ENCODE results near the gene TMEM196. TPM values are rescaled to one million over a fixed set of nuclear protein-coding genes. Genes with fewer than 3 reads are reported as not detected.

Gene TMEM196
- total RNA-seq (2014; rRNA removed; shearing (Covaris generic)), result 0.04 and 0.21 TPM in 2 replicates

DNA sequence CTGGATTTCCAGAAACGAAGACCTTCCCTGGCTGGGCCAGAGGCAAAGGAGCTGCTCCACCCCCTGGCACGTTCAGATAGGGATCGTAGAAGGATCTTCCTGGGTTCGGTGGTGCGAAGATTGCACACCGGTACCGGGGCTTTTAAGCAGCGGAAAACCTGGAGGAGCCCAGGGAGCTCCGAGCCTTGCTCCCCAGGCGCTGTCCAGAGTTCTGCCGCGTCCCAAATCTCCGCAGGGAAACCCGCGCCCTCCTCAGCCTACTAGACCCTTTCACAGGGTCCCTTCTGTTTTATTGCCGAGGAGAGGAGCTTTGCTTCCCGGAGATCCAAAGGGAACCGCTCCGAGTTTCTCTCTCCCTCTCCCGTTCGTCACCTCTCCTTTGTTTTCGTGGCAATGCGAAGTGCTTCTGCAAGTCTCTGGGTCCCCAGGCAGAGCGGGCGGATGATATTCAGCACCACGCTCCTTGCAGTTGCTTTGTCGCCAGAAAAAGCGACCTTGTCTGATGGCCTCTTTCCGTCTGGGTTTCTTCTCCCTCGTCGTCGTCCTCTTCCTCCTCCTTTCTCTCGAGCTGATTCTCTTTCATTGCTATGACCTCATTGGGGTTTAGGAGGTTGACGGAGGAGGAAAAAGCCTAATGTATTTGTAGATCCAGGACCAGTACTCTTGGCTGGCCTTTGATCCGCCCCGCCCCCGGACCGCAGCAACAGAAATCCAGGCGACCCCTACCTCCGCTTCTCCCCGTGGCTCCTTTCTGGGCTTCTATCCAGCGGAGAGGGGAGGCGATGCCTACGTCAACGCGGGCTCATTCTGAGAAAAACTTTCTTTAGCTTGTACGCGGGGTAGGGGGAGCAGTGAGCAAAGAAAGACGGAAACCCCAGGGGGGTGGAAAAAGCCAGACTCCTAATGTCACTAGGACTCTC lies at the start of gene TMEM196:
TSS of gene TMEM196 (minus strand) at position 777 of the 920 bp plus-strand sequence. CDS start 921 bp downstream, outside the sequence.
- DNase-seq, result peak; percentile 45
- H3K36me3 ChIP-seq (replicated peaks; ENCODE audit: control insufficient read depth, insufficient read depth, low read length), result no peaks in the 10 kb centered on the region
- peaks cover 30% of the 10 kb centered on the region for H3K27me3 ChIP-seq (ENCODE audit: control insufficient read depth, insufficient read depth, low read length)
- peak within 1 kb of the TSS; percentile 39 for H3K4me3 ChIP-seq (ENCODE audit: insufficient read depth, low read depth, low read length)

GRCh38 chr7:19816128-19816527 lies 42.7 kb upstream of the TMEM196 start:
- H3K4me3 ChIP-seq (ENCODE audit: insufficient read depth, low read depth, low read length), result no peak overlapping the region
- no peaks in the 10 kb centered on the region for H3K36me3 ChIP-seq (replicated peaks; ENCODE audit: control insufficient read depth, insufficient read depth, low read length)
- H3K27me3 ChIP-seq (ENCODE audit: control insufficient read depth, insufficient read depth, low read length), result no peaks in the 10 kb centered on the region
- no peak for DNase-seq

GRCh38 chr7:19815546-19815945 lies 42.1 kb upstream of the TMEM196 start:
- no peak for DNase-seq
- H3K4me3 ChIP-seq (ENCODE audit: insufficient read depth, low read depth, low read length), result no peak overlapping the region
- H3K27me3 ChIP-seq (ENCODE audit: control insufficient read depth, insufficient read depth, low read length), result no peaks in the 10 kb centered on the region
- no peaks in the 10 kb centered on the region for H3K36me3 ChIP-seq (replicated peaks; ENCODE audit: control insufficient read depth, insufficient read depth, low read length)

- Histone ChIP-seq H3K4me3 (ENCODE audit: insufficient read depth, low read depth, low read length) (no peak overlapping the region), H3K36me3 (replicated peaks; ENCODE audit: control insufficient read depth, insufficient read depth, low read length) (no peaks in the 10 kb centered on the region), H3K27me3 (ENCODE audit: control insufficient read depth, insufficient read depth, low read length) (no peaks in the 10 kb centered on the region)
- no peak for DNase-seq
Measured at GRCh38 chr7:19814776-19815175, 41.4 kb upstream of the TMEM196 start.

- Histone ChIP-seq H3K4me3 (ENCODE audit: insufficient read depth, low read depth, low read length) (no peak overlapping the region), H3K27me3 (ENCODE audit: control insufficient read depth, insufficient read depth, low read length) (no peaks in the 10 kb centered on the region), H3K36me3 (replicated peaks; ENCODE audit: control insufficient read depth, insufficient read depth, low read length) (no peaks in the 10 kb centered on the region)
- no peak for DNase-seq
Measured at GRCh38 chr7:19811386-19811785, 38.0 kb upstream of the TMEM196 start.

- no peaks in the 10 kb centered on the region for H3K27me3 ChIP-seq (ENCODE audit: control insufficient read depth, insufficient read depth, low read length)
- DNase-seq, result no peak
- no peak overlapping the region for H3K4me3 ChIP-seq (ENCODE audit: insufficient read depth, low read depth, low read length)
- H3K36me3 ChIP-seq (replicated peaks; ENCODE audit: control insufficient read depth, insufficient read depth, low read length), result no peaks in the 10 kb centered on the region
Measured at GRCh38 chr7:19798986-19799385, 25.6 kb upstream of the TMEM196 start.

- DNase-seq, result no peak
- Histone ChIP-seq H3K36me3 (replicated peaks; ENCODE audit: control insufficient read depth, insufficient read depth, low read length) (no peaks in the 10 kb centered on the region), H3K27me3 (ENCODE audit: control insufficient read depth, insufficient read depth, low read length) (no peaks in the 10 kb centered on the region), H3K4me3 (ENCODE audit: insufficient read depth, low read depth, low read length) (no peak overlapping the region)
Measured at GRCh38 chr7:19783541-19783940, 10.1 kb upstream of the TMEM196 start.

- H3K4me3 ChIP-seq (ENCODE audit: insufficient read depth, low read depth, low read length), result no peak overlapping the region
- no peak for DNase-seq
- no peaks in the 10 kb centered on the region for H3K36me3 ChIP-seq (replicated peaks; ENCODE audit: control insufficient read depth, insufficient read depth, low read length)
- peaks cover 22% of the 10 kb centered on the region for H3K27me3 ChIP-seq (ENCODE audit: control insufficient read depth, insufficient read depth, low read length)
Measured at GRCh38 chr7:19776981-19777380, 3.6 kb upstream of the TMEM196 start.

DNA sequence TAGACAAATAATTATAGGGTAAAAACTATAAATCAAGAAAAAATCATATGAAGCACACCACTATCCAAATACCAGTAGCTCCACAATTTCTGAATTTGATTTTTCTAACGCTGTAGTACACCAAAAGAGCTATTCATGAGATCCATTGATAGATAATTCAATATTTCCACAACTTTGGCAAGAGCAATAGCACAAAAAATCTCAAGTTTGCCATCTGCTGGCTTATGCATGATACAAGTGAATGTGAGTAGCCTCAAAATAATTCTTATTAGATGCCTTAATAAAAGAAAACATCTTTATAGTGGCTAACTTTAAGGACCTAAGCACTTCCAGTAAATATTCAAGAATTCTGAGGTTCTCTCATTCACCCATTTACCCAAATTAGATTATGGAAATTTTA lies 2.2 kb upstream of the TMEM196 start:
- Histone ChIP-seq H3K4me3 (ENCODE audit: insufficient read depth, low read depth, low read length) (no peak overlapping the region), H3K36me3 (replicated peaks; ENCODE audit: control insufficient read depth, insufficient read depth, low read length) (no peaks in the 10 kb centered on the region), H3K27me3 (ENCODE audit: control insufficient read depth, insufficient read depth, low read length) (peaks cover 29% of the 10 kb centered on the region)
- DNase-seq, result no peak

GRCh38 chr7:19772306-19772705 lies 1.1 kb downstream of the TMEM196 start:
- Histone ChIP-seq H3K4me3 (ENCODE audit: insufficient read depth, low read depth, low read length) (peak overlapping the region; percentile 39), H3K36me3 (replicated peaks; ENCODE audit: control insufficient read depth, insufficient read depth, low read length) (no peaks in the 10 kb centered on the region), H3K27me3 (ENCODE audit: control insufficient read depth, insufficient read depth, low read length) (peaks cover 30% of the 10 kb centered on the region)
- DNase-seq, result peak; percentile 20

GRCh38 chr7:19762631-19763030 lies 10.8 kb downstream of the TMEM196 start:
- Histone ChIP-seq H3K4me3 (ENCODE audit: insufficient read depth, low read depth, low read length) (no peak overlapping the region), H3K27me3 (ENCODE audit: control insufficient read depth, insufficient read depth, low read length) (no peaks in the 10 kb centered on the region), H3K36me3 (replicated peaks; ENCODE audit: control insufficient read depth, insufficient read depth, low read length) (no peaks in the 10 kb centered on the region)
- no peak for DNase-seq

GRCh38 chr7:19754521-19755116 lies 18.8 kb downstream of the TMEM196 start:
- Histone ChIP-seq H3K27me3 (ENCODE audit: control insufficient read depth, insufficient read depth, low read length) (no peaks in the 10 kb centered on the region), H3K36me3 (replicated peaks; ENCODE audit: control insufficient read depth, insufficient read depth, low read length) (no peaks in the 10 kb centered on the region), H3K4me3 (ENCODE audit: insufficient read depth, low read depth, low read length) (no peak overlapping the region)
- peak; percentile 5 for DNase-seq

DNA sequence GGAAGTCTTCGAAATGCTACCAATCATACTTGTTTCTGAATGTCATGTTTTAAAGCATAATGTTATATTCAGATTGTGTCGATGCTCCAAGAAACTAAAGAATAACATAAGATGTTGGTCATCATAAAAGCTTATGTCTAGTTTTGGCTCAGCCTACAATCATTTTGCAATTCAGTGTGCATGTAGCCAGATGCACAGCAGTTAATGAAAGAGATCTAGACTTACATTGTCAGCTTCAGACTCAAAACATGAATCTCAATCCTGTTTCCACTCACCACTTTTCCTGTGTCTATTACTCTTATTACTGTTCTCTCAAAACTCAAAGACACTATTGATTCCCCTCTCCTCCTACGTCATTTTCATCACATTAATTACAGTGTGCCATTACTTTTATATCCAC lies 21.4 kb downstream of the TMEM196 start:
- no peaks in the 10 kb centered on the region for H3K36me3 ChIP-seq (replicated peaks; ENCODE audit: control insufficient read depth, insufficient read depth, low read length)
- H3K27me3 ChIP-seq (ENCODE audit: control insufficient read depth, insufficient read depth, low read length), result no peaks in the 10 kb centered on the region
- H3K4me3 ChIP-seq (ENCODE audit: insufficient read depth, low read depth, low read length), result no peak overlapping the region
- DNase-seq, result no peak

GRCh38 chr7:19749658-19750057 lies 23.8 kb downstream of the TMEM196 start:
- no peak overlapping the region for H3K4me3 ChIP-seq (ENCODE audit: insufficient read depth, low read depth, low read length)
- no peaks in the 10 kb centered on the region for H3K36me3 ChIP-seq (replicated peaks; ENCODE audit: control insufficient read depth, insufficient read depth, low read length)
- no peak for DNase-seq
- H3K27me3 ChIP-seq (ENCODE audit: control insufficient read depth, insufficient read depth, low read length), result no peaks in the 10 kb centered on the region

GRCh38 chr7:19747740-19748339 lies 25.6 kb downstream of the TMEM196 start:
- Histone ChIP-seq H3K4me3 (ENCODE audit: insufficient read depth, low read depth, low read length) (no peak overlapping the region), H3K27me3 (ENCODE audit: control insufficient read depth, insufficient read depth, low read length) (no peaks in the 10 kb centered on the region), H3K36me3 (replicated peaks; ENCODE audit: control insufficient read depth, insufficient read depth, low read length) (no peaks in the 10 kb centered on the region)
- DNase-seq, result peak; percentile 43

All from H7 (cell line).